ENCODE data around the gene TSPAN5.

TSPAN5 gene

DNA sequence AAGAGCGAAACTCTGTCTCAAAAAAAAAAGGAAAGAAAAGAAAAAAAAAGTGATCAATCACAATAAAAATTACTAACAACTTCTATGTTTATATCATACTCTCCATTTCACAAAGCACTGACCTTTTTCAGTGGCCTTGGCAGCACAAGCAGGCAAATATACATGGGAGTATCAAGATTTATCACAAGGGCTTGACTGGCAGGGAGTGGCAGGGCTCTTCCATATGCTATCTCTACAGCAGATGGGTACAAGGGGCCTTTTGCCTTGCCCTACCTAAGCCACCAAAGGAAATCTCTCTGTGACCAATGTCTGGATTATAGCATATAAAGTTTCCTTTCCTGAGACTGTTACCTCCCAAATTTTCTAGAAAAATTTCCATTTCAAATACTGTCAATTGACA is 24.4 kb downstream of the TSPAN5 start:
- H3K36me3 ChIP-seq (replicated peaks in 1 of 2; ENCODE audit: control insufficient read depth in 2 of 2, insufficient read depth in 2 of 2, low read length in 2 of 2), result no peaks in the 10 kb centered on the region
- H4K91ac ChIP-seq (ENCODE audit: low read depth, low read length, poor library complexity), result no peak overlapping the region
- H2AK5ac ChIP-seq (ENCODE audit: low read depth, low read length), result no peak overlapping the region
- no peak overlapping the region for H2BK120ac ChIP-seq (ENCODE audit: low read depth, low read length)
- H2AFZ ChIP-seq (ENCODE audit: low read length), result no peak overlapping the region
- no peak for DNase-seq (ENCODE audit: low spot score)
- no peak overlapping the region for H3K14ac ChIP-seq (ENCODE audit: low read length)
- H3K4ac ChIP-seq (ENCODE audit: low read length), result no peak overlapping the region
- WGBS, 2 donors (ENCODE audit: extremely low coverage in 2 of 2, insufficient read length in 2 of 2, insufficient replicate concordance in 1 of 2), result no CpG with 5 or more reads among the region's 1 CpG
- no peaks in the 10 kb centered on the region for H3K9me3 ChIP-seq (replicated peaks in 1 of 2; ENCODE audit: control insufficient read depth in 2 of 2, insufficient read depth in 1 of 2, low read depth in 1 of 2, low read length in 2 of 2)
- H4K8ac ChIP-seq (ENCODE audit: low read depth, low read length), result no peak overlapping the region
- no peaks in the 10 kb centered on the region for H3K27me3 ChIP-seq (ENCODE audit: control insufficient read depth in 3 of 3, insufficient read depth in 3 of 3, low read depth in 1 of 3, low read length in 3 of 3)
- H3K27ac ChIP-seq (replicated peaks; ENCODE audit: low read length), result no peak overlapping the region
- no peak overlapping the region for H2BK12ac ChIP-seq (ENCODE audit: low read length)
- no peaks in the 10 kb centered on the region for H3K79me1 ChIP-seq (ENCODE audit: low read depth, low read length)
- no peak overlapping the region for H3K4me2 ChIP-seq (ENCODE audit: insufficient read depth, low read length, poor library complexity, severe bottlenecking)
- H2BK15ac ChIP-seq (ENCODE audit: low read length), result no peak overlapping the region
- H3K4me1 ChIP-seq (ENCODE audit: control insufficient read depth in 2 of 2, insufficient read depth in 1 of 2, low read depth in 1 of 2, low read length in 2 of 2), result peaks cover 0 to 4% of the 10 kb centered on the region in 2 donors
- H3K9ac ChIP-seq (ENCODE audit: low read depth, low read length, poor library complexity), result no peak overlapping the region
- no peak overlapping the region for H3K4me3 ChIP-seq (ENCODE audit: low read length in 2 of 2)
- H2BK5ac ChIP-seq (ENCODE audit: low read length), result no peak overlapping the region
- H3K18ac ChIP-seq (ENCODE audit: low read length), result no peak overlapping the region
- H3K23ac ChIP-seq (ENCODE audit: low read depth, low read length, poor library complexity), result no peak overlapping the region

DNA sequence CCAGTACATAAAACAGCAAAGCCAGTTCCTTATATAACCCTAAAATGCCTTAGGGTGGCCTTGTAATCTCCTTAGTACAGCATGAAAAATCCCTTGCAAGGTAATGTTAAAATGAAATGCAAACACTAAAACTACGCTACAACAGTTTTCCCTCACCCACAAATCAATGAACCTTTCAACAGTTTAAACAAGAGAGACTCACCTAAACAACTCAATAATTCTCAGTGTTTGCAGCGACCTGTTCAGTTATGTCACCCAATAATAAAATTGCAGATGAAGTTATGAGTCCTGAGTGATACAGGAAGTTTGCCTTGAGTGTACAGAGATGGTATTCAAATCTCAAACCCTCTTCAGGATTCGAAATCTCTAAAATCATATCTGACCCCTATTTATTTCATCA is 25.3 kb downstream of the TSPAN5 start:
- no peak overlapping the region for H2AFZ ChIP-seq (ENCODE audit: low read length)
- no peak overlapping the region for H3K9ac ChIP-seq (ENCODE audit: low read depth, low read length, poor library complexity)
- no peak for DNase-seq (ENCODE audit: low spot score)
- no peak overlapping the region for H3K18ac ChIP-seq (ENCODE audit: low read length)
- no peak overlapping the region for H2AK5ac ChIP-seq (ENCODE audit: low read depth, low read length)
- no peak overlapping the region for H2BK15ac ChIP-seq (ENCODE audit: low read length)
- no peaks in the 10 kb centered on the region for H3K36me3 ChIP-seq (replicated peaks in 1 of 2; ENCODE audit: control insufficient read depth in 2 of 2, insufficient read depth in 2 of 2, low read length in 2 of 2)
- H3K27me3 ChIP-seq (ENCODE audit: control insufficient read depth in 3 of 3, insufficient read depth in 3 of 3, low read depth in 1 of 3, low read length in 3 of 3), result no peaks in the 10 kb centered on the region
- no CpG with 5 or more reads among the region's 3 CpGs for WGBS, 2 donors (ENCODE audit: extremely low coverage in 2 of 2, insufficient read length in 2 of 2, insufficient replicate concordance in 1 of 2)
- H3K4me1 ChIP-seq (ENCODE audit: control insufficient read depth in 2 of 2, insufficient read depth in 1 of 2, low read depth in 1 of 2, low read length in 2 of 2), result peaks cover 0 to 4% of the 10 kb centered on the region in 2 donors
- no peak overlapping the region for H3K4me2 ChIP-seq (ENCODE audit: insufficient read depth, low read length, poor library complexity, severe bottlenecking)
- no peak overlapping the region for H2BK5ac ChIP-seq (ENCODE audit: low read length)
- H2BK120ac ChIP-seq (ENCODE audit: low read depth, low read length), result no peak overlapping the region
- no peak overlapping the region for H3K4ac ChIP-seq (ENCODE audit: low read length)
- H3K27ac ChIP-seq (replicated peaks; ENCODE audit: low read length), result no peak overlapping the region
- H3K23ac ChIP-seq (ENCODE audit: low read depth, low read length, poor library complexity), result no peak overlapping the region
- H3K4me3 ChIP-seq (ENCODE audit: low read length in 2 of 2), result no peak overlapping the region
- H2BK12ac ChIP-seq (ENCODE audit: low read length), result no peak overlapping the region
- no peaks in the 10 kb centered on the region for H3K9me3 ChIP-seq (replicated peaks in 1 of 2; ENCODE audit: control insufficient read depth in 2 of 2, insufficient read depth in 1 of 2, low read depth in 1 of 2, low read length in 2 of 2)
- no peak overlapping the region for H4K91ac ChIP-seq (ENCODE audit: low read depth, low read length, poor library complexity)
- no peaks in the 10 kb centered on the region for H3K79me1 ChIP-seq (ENCODE audit: low read depth, low read length)
- H3K14ac ChIP-seq (ENCODE audit: low read length), result no peak overlapping the region
- H4K8ac ChIP-seq (ENCODE audit: low read depth, low read length), result no peak overlapping the region

DNA sequence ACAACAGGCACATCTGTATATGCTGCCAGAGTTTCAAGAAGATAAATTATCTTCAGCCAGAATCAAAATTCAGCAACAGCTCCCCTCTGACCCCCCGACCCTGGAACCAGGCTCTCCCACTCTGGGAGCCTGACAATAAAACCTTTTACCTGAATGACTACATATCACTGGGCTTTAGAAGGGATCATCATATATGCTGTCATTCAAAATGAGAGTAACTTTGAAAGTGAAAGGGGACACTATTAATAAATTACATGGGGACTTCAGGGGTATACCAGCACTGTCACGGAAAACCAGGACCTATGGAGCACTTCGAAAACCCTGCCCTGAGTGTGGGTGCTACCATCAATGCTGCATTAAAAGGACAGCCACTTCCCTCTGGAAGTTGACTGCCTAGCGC is 26.2 kb downstream of the TSPAN5 start:
- no peak overlapping the region for H3K4me3 ChIP-seq (ENCODE audit: low read length in 2 of 2)
- peaks cover 0 to 4% of the 10 kb centered on the region in 2 donors for H3K4me1 ChIP-seq (ENCODE audit: control insufficient read depth in 2 of 2, insufficient read depth in 1 of 2, low read depth in 1 of 2, low read length in 2 of 2)
- H4K8ac ChIP-seq (ENCODE audit: low read depth, low read length), result no peak overlapping the region
- no peaks in the 10 kb centered on the region for H3K9me3 ChIP-seq (replicated peaks in 1 of 2; ENCODE audit: control insufficient read depth in 2 of 2, insufficient read depth in 1 of 2, low read depth in 1 of 2, low read length in 2 of 2)
- no peak overlapping the region for H2BK120ac ChIP-seq (ENCODE audit: low read depth, low read length)
- no peak overlapping the region for H4K91ac ChIP-seq (ENCODE audit: low read depth, low read length, poor library complexity)
- H3K36me3 ChIP-seq (replicated peaks in 1 of 2; ENCODE audit: control insufficient read depth in 2 of 2, insufficient read depth in 2 of 2, low read length in 2 of 2), result no peaks in the 10 kb centered on the region
- H3K4me2 ChIP-seq (ENCODE audit: insufficient read depth, low read length, poor library complexity, severe bottlenecking), result no peak overlapping the region
- no peak overlapping the region for H3K27ac ChIP-seq (replicated peaks; ENCODE audit: low read length)
- no peak overlapping the region for H3K23ac ChIP-seq (ENCODE audit: low read depth, low read length, poor library complexity)
- H3K27me3 ChIP-seq (ENCODE audit: control insufficient read depth in 3 of 3, insufficient read depth in 3 of 3, low read depth in 1 of 3, low read length in 3 of 3), result no peaks in the 10 kb centered on the region
- WGBS, 2 donors (ENCODE audit: extremely low coverage in 2 of 2, insufficient read length in 2 of 2, insufficient replicate concordance in 1 of 2), result no CpG with 5 or more reads among the region's 4 CpGs
- H3K18ac ChIP-seq (ENCODE audit: low read length), result no peak overlapping the region
- no peak overlapping the region for H2BK12ac ChIP-seq (ENCODE audit: low read length)
- no peak for DNase-seq (ENCODE audit: low spot score)
- no peak overlapping the region for H2BK15ac ChIP-seq (ENCODE audit: low read length)
- H3K14ac ChIP-seq (ENCODE audit: low read length), result no peak overlapping the region
- H2AFZ ChIP-seq (ENCODE audit: low read length), result no peak overlapping the region
- no peaks in the 10 kb centered on the region for H3K79me1 ChIP-seq (ENCODE audit: low read depth, low read length)
- H3K9ac ChIP-seq (ENCODE audit: low read depth, low read length, poor library complexity), result no peak overlapping the region
- no peak overlapping the region for H3K4ac ChIP-seq (ENCODE audit: low read length)
- no peak overlapping the region for H2AK5ac ChIP-seq (ENCODE audit: low read depth, low read length)
- no peak overlapping the region for H2BK5ac ChIP-seq (ENCODE audit: low read length)

DNA sequence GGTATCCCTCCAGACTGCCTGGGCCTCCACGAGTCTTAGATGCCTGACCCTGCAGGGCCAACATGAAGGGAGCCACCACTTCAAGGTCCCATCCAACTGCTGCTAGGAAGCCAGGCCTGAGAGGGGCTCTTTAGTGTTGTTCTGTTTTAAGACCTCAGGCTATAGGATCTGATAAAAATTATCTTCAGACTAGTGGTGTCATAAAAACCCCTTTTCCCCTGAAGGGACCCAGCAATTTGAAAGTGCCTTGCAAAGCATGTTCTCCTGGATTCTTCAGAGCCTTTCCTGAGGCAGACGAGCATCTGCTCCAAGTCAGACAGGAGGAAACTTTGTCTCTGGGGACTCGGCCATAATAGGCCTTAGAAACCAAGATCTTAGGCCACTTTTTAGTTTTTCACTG is 26.9 kb downstream of the TSPAN5 start:
- no peak overlapping the region for H3K4me2 ChIP-seq (ENCODE audit: insufficient read depth, low read length, poor library complexity, severe bottlenecking)
- H3K27me3 ChIP-seq (ENCODE audit: control insufficient read depth in 3 of 3, insufficient read depth in 3 of 3, low read depth in 1 of 3, low read length in 3 of 3), result no peaks in the 10 kb centered on the region
- H2BK5ac ChIP-seq (ENCODE audit: low read length), result no peak overlapping the region
- DNase-seq (ENCODE audit: low spot score), result no peak
- no peaks in the 10 kb centered on the region for H3K9me3 ChIP-seq (replicated peaks in 1 of 2; ENCODE audit: control insufficient read depth in 2 of 2, insufficient read depth in 1 of 2, low read depth in 1 of 2, low read length in 2 of 2)
- H2BK12ac ChIP-seq (ENCODE audit: low read length), result no peak overlapping the region
- H3K9ac ChIP-seq (ENCODE audit: low read depth, low read length, poor library complexity), result no peak overlapping the region
- no peak overlapping the region for H3K27ac ChIP-seq (replicated peaks; ENCODE audit: low read length)
- H3K4ac ChIP-seq (ENCODE audit: low read length), result no peak overlapping the region
- H3K36me3 ChIP-seq (replicated peaks in 1 of 2; ENCODE audit: control insufficient read depth in 2 of 2, insufficient read depth in 2 of 2, low read length in 2 of 2), result no peaks in the 10 kb centered on the region
- WGBS, 2 donors (ENCODE audit: extremely low coverage in 2 of 2, insufficient read length in 2 of 2, insufficient replicate concordance in 1 of 2), result no CpG with 5 or more reads among the region's 3 CpGs
- H4K8ac ChIP-seq (ENCODE audit: low read depth, low read length), result no peak overlapping the region
- H2AK5ac ChIP-seq (ENCODE audit: low read depth, low read length), result no peak overlapping the region
- H3K18ac ChIP-seq (ENCODE audit: low read length), result no peak overlapping the region
- no peak overlapping the region for H4K91ac ChIP-seq (ENCODE audit: low read depth, low read length, poor library complexity)
- H3K79me1 ChIP-seq (ENCODE audit: low read depth, low read length), result no peaks in the 10 kb centered on the region
- no peak overlapping the region for H3K14ac ChIP-seq (ENCODE audit: low read length)
- no peak overlapping the region for H2BK15ac ChIP-seq (ENCODE audit: low read length)
- no peak overlapping the region for H2AFZ ChIP-seq (ENCODE audit: low read length)
- peaks cover 0 to under 1% of the 10 kb centered on the region in 2 donors for H3K4me1 ChIP-seq (ENCODE audit: control insufficient read depth in 2 of 2, insufficient read depth in 1 of 2, low read depth in 1 of 2, low read length in 2 of 2)
- no peak overlapping the region for H3K4me3 ChIP-seq (ENCODE audit: low read length in 2 of 2)
- H3K23ac ChIP-seq (ENCODE audit: low read depth, low read length, poor library complexity), result no peak overlapping the region
- no peak overlapping the region for H2BK120ac ChIP-seq (ENCODE audit: low read depth, low read length)
